Mesothelial cell of epicardium (in vitro differentiated cells): Measurements from ENCODE around the gene TSPAN18. TPM values are rescaled to one million over a fixed set of nuclear protein-coding genes. Genes with fewer than 3 reads are reported as not detected.

Experiments
- DNase-seq, 2 experiments: peaks; one replicate each; pipeline ENCODE4 v3.0.0; 2021; ENCODE audit warnings: low spot score in 2 of 2; ENCODE audit not compliant: unreplicated experiment in 2 of 2
- H3K27ac Mint-ChIP-seq: 2 replicates; pipeline ENCODE4 v1.8.0; 2021; ENCODE audit warnings: mixed read lengths
- H3K27me3 Mint-ChIP-seq: 2 replicates; pipeline ENCODE4 v1.8.0; 2021; ENCODE audit warnings: low read depth, mixed read lengths
- H3K36me3 Mint-ChIP-seq: 2 replicates; pipeline ENCODE4 v1.8.0; 2021; ENCODE audit warnings: mixed read lengths
- H3K4me1 Mint-ChIP-seq: 2 replicates; pipeline ENCODE4 v1.8.0; 2021; ENCODE audit warnings: mixed read lengths
- H3K4me3 Mint-ChIP-seq: 2 replicates; pipeline ENCODE4 v1.8.0; 2021; ENCODE audit warnings: mild to moderate bottlenecking, moderate library complexity, mixed read lengths
- H3K9me3 Mint-ChIP-seq: 2 replicates; pipeline ENCODE4 v1.8.0; 2021; ENCODE audit warnings: mixed read lengths
- total RNA-seq: library from RNA; stranded (reverse); gene quantifications from 3 replicates; pipeline ENCODE4 v1.2.1, GENCODE V29; 2021
- TF ChIP-seq, protein P1 (sequence below): fragments of 200-600 bp; sonication (generic); IDR thresholded peaks from one replicate; pipeline ENCODE4 v1.5.0; 2021; ENCODE audit warnings: antibody characterized with exemption; ENCODE audit not compliant: unreplicated experiment

The TSPAN18 gene
- total RNA-seq, 1 donor from 2014 or later, result 47.4 TPM

GRCh38 chr11:44789496-44789895 is 62.7 kb downstream of the TSPAN18 start:
- no peak overlapping the region for H3K4me3 Mint-ChIP-seq
- no peaks in the 10 kb centered on the region for H3K27me3 Mint-ChIP-seq
- DNase-seq, result no peak
- no peak overlapping the region for H3K27ac Mint-ChIP-seq
- H3K9me3 Mint-ChIP-seq, result no peaks in the 10 kb centered on the region
- H3K4me1 Mint-ChIP-seq, result peaks cover 26% of the 10 kb centered on the region
- TF ChIP-seq, protein P1, sequence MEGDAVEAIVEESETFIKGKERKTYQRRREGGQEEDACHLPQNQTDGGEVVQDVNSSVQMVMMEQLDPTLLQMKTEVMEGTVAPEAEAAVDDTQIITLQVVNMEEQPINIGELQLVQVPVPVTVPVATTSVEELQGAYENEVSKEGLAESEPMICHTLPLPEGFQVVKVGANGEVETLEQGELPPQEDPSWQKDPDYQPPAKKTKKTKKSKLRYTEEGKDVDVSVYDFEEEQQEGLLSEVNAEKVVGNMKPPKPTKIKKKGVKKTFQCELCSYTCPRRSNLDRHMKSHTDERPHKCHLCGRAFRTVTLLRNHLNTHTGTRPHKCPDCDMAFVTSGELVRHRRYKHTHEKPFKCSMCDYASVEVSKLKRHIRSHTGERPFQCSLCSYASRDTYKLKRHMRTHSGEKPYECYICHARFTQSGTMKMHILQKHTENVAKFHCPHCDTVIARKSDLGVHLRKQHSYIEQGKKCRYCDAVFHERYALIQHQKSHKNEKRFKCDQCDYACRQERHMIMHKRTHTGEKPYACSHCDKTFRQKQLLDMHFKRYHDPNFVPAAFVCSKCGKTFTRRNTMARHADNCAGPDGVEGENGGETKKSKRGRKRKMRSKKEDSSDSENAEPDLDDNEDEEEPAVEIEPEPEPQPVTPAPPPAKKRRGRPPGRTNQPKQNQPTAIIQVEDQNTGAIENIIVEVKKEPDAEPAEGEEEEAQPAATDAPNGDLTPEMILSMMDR, result no peak
- H3K36me3 Mint-ChIP-seq, result no peaks in the 10 kb centered on the region

DNA sequence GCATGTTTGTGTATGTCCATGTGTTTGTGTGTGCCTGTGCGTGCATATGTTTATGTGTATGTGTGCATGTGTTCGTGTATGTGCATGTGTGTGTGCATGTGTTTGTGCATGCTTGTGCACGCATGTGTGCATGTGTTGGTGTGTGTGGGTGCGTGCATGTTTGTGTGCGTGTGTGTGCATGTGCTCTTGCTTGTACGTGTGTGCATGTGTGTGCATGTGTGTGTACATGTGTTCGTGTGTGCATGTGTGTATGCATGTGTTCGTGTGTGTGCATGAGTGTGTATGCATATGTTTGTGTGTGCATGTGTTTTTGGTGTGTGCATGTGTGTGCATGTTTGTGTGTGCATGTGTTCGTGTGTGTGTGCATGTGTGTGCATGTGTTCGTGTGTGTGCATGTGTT is 63.4 kb downstream of the TSPAN18 start:
- H3K27me3 Mint-ChIP-seq, result no peaks in the 10 kb centered on the region
- H3K36me3 Mint-ChIP-seq, result no peaks in the 10 kb centered on the region
- H3K4me3 Mint-ChIP-seq, result no peak overlapping the region
- peaks cover 19% of the 10 kb centered on the region for H3K4me1 Mint-ChIP-seq
- no peaks in the 10 kb centered on the region for H3K9me3 Mint-ChIP-seq
- TF ChIP-seq, protein P1, result no peak
- DNase-seq, result no peak
- no peak overlapping the region for H3K27ac Mint-ChIP-seq

GRCh38 chr11:44791316-44791925 is 64.7 kb downstream of the TSPAN18 start:
- Mint-ChIP-seq H3K9me3 (no peaks in the 10 kb centered on the region), H3K36me3 (no peaks in the 10 kb centered on the region), H3K27me3 (no peaks in the 10 kb centered on the region), H3K27ac (no peak overlapping the region), H3K4me1 (peaks cover 22% of the 10 kb centered on the region), H3K4me3 (no peak overlapping the region)
- TF ChIP-seq, protein P1, result no peak
- no peak for DNase-seq

GRCh38 chr11:44792171-44792570 is 65.4 kb downstream of the TSPAN18 start:
- Mint-ChIP-seq H3K4me1 (peaks cover 23% of the 10 kb centered on the region), H3K27me3 (no peaks in the 10 kb centered on the region), H3K4me3 (no peak overlapping the region), H3K36me3 (no peaks in the 10 kb centered on the region), H3K27ac (peak overlapping the region; percentile 43), H3K9me3 (no peaks in the 10 kb centered on the region)
- TF ChIP-seq, protein P1, result no peak
- no peak for DNase-seq

- Mint-ChIP-seq H3K27me3 (no peaks in the 10 kb centered on the region), H3K36me3 (no peaks in the 10 kb centered on the region), H3K9me3 (no peaks in the 10 kb centered on the region), H3K4me3 (no peak overlapping the region), H3K4me1 (peaks cover 33% of the 10 kb centered on the region), H3K27ac (peak overlapping the region; percentile 33)
- no peak for DNase-seq
- TF ChIP-seq, protein P1, result no peak
Observed at GRCh38 chr11:44793350-44794090, 66.8 kb downstream of the TSPAN18 start.
